NCI-H510A treated with DMSO at 0.1 percent for 48 hours (cell line): ENCODE data around the gene KCNA1.

ENCODE experiments used
- DNase-seq: peaks from one replicate; lab custom pipeline; 2025; lab: John Stamatoyannopoulos, UW

Gene KCNA1

GRCh38 chr12:4960547-4960946 lies 50.8 kb downstream of the KCNA1 start:
- DNase-seq = no peak

DNA sequence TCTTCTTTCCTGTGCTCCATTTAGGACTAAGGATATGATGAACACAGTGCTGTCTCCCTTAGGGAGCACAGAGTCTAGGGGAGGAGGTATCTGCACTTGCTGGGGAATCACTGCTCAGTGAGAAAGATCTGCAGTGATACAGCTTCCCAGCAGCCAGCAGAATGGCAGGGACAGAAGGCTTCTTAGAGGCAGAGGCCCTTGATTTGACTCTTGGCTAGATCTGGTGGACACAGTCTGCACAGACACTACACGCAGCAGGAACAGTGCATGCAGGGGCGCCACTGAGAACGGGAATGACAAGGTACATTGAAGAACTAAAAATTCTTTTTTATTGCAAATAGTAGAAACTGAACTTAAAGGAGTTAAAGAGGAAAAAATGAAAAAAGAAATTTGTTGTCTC lies 51.6 kb downstream of the KCNA1 start:
- DNase-seq = no peak

- no peak for DNase-seq
These were observed 53.1 kb downstream of the KCNA1 start for GRCh38 chr12:4962539-4963486.
